ENCODE data around the gene NASP. TPM values are rescaled to one million over a fixed set of nuclear protein-coding genes. Genes with fewer than 3 reads are reported as not detected.

Gene NASP, protein sequence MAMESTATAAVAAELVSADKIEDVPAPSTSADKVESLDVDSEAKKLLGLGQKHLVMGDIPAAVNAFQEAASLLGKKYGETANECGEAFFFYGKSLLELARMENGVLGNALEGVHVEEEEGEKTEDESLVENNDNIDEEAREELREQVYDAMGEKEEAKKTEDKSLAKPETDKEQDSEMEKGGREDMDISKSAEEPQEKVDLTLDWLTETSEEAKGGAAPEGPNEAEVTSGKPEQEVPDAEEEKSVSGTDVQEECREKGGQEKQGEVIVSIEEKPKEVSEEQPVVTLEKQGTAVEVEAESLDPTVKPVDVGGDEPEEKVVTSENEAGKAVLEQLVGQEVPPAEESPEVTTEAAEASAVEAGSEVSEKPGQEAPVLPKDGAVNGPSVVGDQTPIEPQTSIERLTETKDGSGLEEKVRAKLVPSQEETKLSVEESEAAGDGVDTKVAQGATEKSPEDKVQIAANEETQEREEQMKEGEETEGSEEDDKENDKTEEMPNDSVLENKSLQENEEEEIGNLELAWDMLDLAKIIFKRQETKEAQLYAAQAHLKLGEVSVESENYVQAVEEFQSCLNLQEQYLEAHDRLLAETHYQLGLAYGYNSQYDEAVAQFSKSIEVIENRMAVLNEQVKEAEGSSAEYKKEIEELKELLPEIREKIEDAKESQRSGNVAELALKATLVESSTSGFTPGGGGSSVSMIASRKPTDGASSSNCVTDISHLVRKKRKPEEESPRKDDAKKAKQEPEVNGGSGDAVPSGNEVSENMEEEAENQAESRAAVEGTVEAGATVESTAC
- 33.4 and 51.8 TPM in 2 replicates for total RNA-seq

DNA sequence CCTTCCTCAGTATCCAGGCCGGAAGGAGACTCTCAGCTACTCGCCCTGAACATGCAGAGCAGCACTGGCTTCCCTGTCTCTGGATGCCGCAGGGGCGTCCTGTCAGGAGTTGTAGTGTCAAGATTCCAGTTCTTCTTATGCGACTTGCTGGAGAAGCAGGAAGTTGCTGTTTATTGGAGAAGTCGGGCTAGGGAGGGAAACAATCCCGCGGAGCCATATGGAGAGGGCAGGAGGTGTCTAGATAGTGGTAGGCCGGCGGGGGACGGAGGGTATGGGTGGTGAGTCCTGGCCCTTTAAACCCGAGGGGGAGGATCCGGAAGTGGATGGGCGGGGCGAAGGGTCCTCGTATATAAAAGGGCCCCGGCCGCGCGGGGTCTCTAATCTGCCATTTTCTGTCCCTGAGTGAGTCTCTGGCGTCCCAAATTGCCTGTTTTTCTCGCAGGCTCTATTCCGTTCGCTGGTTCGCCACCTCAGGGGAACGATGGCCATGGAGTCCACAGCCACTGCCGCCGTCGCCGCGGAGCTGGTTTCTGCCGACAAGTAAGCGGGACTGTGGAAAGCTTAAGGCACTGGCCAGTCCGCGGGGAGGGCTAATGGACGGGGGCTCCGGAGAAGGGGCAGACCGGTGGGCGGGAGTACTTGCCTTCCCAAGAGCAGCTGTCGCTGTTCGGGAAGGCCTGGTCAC is at the start of gene NASP:
Gene NASP, plus strand, starts transcription at position 376 of the 685 bp plus-strand sequence. Its CDS starts 106 bp downstream, at position 482.

DNA sequence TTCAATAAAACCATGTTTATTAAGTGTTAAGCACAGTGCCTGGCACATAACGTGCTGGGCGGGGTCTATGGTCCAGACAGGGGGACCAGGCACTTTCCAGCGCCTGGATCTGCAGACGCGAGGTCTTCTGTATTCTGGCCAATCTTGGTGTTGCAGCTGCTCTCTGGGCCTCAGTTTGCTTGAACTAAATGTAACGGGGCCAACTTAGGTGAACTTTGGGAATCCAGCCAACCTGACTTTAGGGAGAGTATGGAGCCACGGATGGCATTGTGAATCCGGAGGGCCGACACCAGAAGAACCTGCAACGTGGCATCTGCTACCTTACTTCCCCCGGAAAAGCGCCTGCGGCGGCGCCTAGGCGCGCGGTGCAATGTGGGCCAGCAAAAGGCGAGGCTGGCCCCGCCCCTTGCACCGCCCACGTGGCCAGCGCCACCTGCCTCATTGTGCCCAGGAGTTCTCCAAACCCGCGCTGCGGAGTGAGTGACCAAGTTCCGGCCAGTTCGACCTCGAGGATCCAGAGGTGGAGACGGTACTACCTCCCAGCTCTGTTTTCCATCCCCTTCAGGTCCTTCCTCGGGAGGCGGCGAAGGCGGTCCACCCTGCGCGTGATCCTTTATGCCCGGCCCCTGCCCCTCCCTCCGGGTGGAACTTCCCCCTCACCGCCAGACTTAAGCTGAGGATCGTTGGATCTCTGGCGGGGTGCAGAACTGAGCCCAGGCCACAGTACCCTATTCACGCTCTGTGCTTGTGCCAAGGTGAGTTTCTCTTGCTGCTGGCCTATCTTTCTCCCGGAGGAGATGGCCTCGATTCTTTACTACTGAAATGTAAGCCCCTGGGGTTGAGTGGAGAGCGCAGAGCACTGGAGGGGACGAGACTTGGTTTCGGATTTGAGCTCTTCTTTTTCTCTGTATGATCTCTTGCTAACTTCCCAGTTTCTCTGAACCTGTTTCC is 33.2 kb upstream of the NASP start, which contains the start of gene AKR1A1:
Gene AKR1A1, plus strand, starts transcription at position 426 of the 951 bp plus-strand sequence. CDS start 10,969 bp downstream, outside the sequence.

DNA sequence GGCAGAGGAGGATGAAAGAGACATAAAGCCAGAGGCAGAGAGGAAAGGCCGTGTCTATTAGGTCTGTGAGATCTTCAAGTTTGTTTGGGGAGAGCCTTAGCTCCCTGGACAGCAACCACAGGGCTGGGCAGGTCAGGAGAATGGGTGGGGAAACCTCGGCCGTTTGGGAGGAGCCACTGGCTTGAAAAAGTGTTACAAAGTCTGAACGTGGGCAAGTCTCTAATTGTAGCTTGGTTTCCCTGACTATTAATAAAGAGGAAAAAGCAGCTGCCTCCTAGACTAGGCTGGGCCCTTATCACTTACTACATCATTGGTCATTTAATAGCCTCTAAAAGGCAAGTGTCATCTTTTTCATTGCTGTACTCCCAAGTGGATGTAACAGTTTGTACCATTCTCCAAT is 40.1 kb downstream of the NASP start, which contains the start of gene CCDC17:
Gene CCDC17, minus strand, starts transcription at position 83 of the 400 bp plus-strand sequence. CDS start 145 bp downstream, outside the sequence.

Other genes starting within 250 kb of the NASP start
- gene TOE1, start 243.9 kb upstream of the NASP start, total RNA-seq: 9.4 and 13.1 TPM in 2 replicates
- gene MUTYH, start 243.6 kb upstream of the NASP start, total RNA-seq: 9.4 and 16.5 TPM in 2 replicates
- 1.6 and 2.9 TPM in 2 replicates for gene TESK2, start 92.9 kb upstream of the NASP start, total RNA-seq
- 0.53 and 0.56 TPM in 2 replicates for gene CCDC163, start 84.0 kb upstream of the NASP start, total RNA-seq
- 1.7 and 1.8 TPM in 2 replicates for gene MMACHC, start 83.7 kb upstream of the NASP start, total RNA-seq
- 559 and 636 TPM in 2 replicates for gene PRDX1, start 62.2 kb upstream of the NASP start, total RNA-seq
- 174 and 209 TPM in 2 replicates for gene AKR1A1, start 33.2 kb upstream of the NASP start, total RNA-seq
- 0.53 and 0.75 TPM in 2 replicates for gene CCDC17, start 40.0 kb downstream of the NASP start, total RNA-seq
- gene GPBP1L1, start 102.5 kb downstream of the NASP start, total RNA-seq: 87.2 and 89.6 TPM in 2 replicates
- gene TMEM69, start 104.1 kb downstream of the NASP start, total RNA-seq: 12.2 and 13.1 TPM in 2 replicates
- gene IPP, start 166.6 kb downstream of the NASP start, total RNA-seq: 14.6 and 15.3 TPM in 2 replicates
- 19.9 and 21.0 TPM in 2 replicates for gene MAST2, start 219.6 kb downstream of the NASP start, total RNA-seq